H1 (cell line): ENCODE data around the gene ARHGAP24. TPM values are rescaled to one million over a fixed set of nuclear protein-coding genes. Genes with fewer than 3 reads are reported as not detected.

Source experiments
- CTCF ChIA-PET: fragments of 300-600 bp; sonication (Branson Sonifier 250); formaldehyde crosslinking; loops from one replicate; lab custom pipeline; 2021; ENCODE audit not compliant: partially characterized antibody; lab: Charles Lee
- POLR2A ChIA-PET: fragments of 300-600 bp; sonication (Branson Sonifier 250); formaldehyde crosslinking; loops from one replicate; lab custom pipeline; 2021; ENCODE audit warnings: inconsistent platforms; ENCODE audit not compliant: partially characterized antibody; lab: Charles Lee
- DNase-seq, 2 experiments: peaks; one replicate each; pipeline versions ENCODE4 v3.0.0 to v3.0.0-alpha.2; 2010 to 2022; ENCODE audit warnings: low spot score in 2 of 2, low read depth in 1 of 2, mixed read lengths in 1 of 2
- FAIRE-seq: peaks from 2 replicates; lab custom pipeline; 2011; peaks lifted over from hg19 to GRCh38; lab: Jason Lieb, UNC
- H2AFZ ChIP-seq: 2 replicates; pipeline ENCODE4 v1.8.1; 2012; ENCODE audit warnings: low read length, inconsistent platforms
- H2AK5ac ChIP-seq: 2 replicates; pipeline ENCODE4 v1.6.1; 2013; ENCODE audit warnings: low read depth, low read length
- H2BK120ac ChIP-seq: replicated peaks from 2 replicates; pipeline ENCODE3; 2013; ENCODE audit warnings: low read depth, low read length, inconsistent platforms
- H2BK12ac ChIP-seq: 2 replicates; pipeline ENCODE4 v1.6.1; 2013; ENCODE audit warnings: low read depth, low read length
- H2BK15ac ChIP-seq: 2 replicates; pipeline ENCODE4 v1.6.1; 2013; ENCODE audit warnings: low read length
- H2BK20ac ChIP-seq: 2 replicates; pipeline ENCODE4 v1.6.1; 2013; ENCODE audit warnings: low read length
- H2BK5ac ChIP-seq: 2 replicates; pipeline ENCODE4 v1.6.1; 2013; ENCODE audit warnings: low read depth, low read length
- H3K14ac ChIP-seq: 2 replicates; pipeline ENCODE4 v1.6.1; 2013; ENCODE audit warnings: inconsistent platforms; ENCODE audit not compliant: insufficient read length
- H3K18ac ChIP-seq: 2 replicates; pipeline ENCODE4 v1.6.1; 2013; ENCODE audit warnings: low read length; ENCODE audit errors: extremely low read depth
- H3K23ac ChIP-seq: 2 replicates; pipeline ENCODE4 v1.6.1; 2013; ENCODE audit warnings: inconsistent platforms; ENCODE audit not compliant: insufficient read length
- H3K23me2 ChIP-seq: 2 replicates; pipeline ENCODE4 v1.6.1; 2013; ENCODE audit warnings: low read depth, low read length
- H3K27ac ChIP-seq: 2 replicates; pipeline ENCODE4 v1.6.1; 2011; ENCODE audit warnings: low read depth, low read length, inconsistent platforms
- H3K27me3 ChIP-seq, 4 experiments: replicated peaks in 1 of 4; 1 replicate in 1 of 4; 2 replicates in 3 of 4; pipeline versions ENCODE4 v1.6.1 to v1.8.1; 2011 to 2013; ENCODE audit warnings: low read length in 3 of 4, mild to moderate bottlenecking in 3 of 4, inconsistent platforms in 2 of 4, mixed read lengths in 2 of 4, moderate library complexity in 1 of 4; ENCODE audit not compliant: control insufficient read depth in 3 of 4, insufficient read depth in 3 of 4; ENCODE audit errors: extremely low read depth in 1 of 4
- H3K36me3 ChIP-seq, 4 experiments: 2 replicates each; pipeline versions ENCODE4 v1.6.1 to v1.8.1; 2011 to 2013; ENCODE audit warnings: mild to moderate bottlenecking in 4 of 4, low read length in 3 of 4, moderate library complexity in 2 of 4, control low read depth in 1 of 4, inconsistent platforms in 1 of 4; ENCODE audit not compliant: insufficient read depth in 4 of 4, control insufficient read depth in 2 of 4
- H3K4ac ChIP-seq: replicated peaks from 2 replicates; pipeline ENCODE3; 2013; ENCODE audit warnings: low read length, low read depth, mixed read lengths, inconsistent platforms; ENCODE audit not compliant: insufficient read length
- H3K4me1 ChIP-seq, 4 experiments: replicated peaks in 1 of 4; 1 replicate in 1 of 4; 2 replicates in 3 of 4; pipeline versions ENCODE4 v1.6.1 to v1.8.1; 2011 to 2013; ENCODE audit warnings: low read length in 3 of 4, inconsistent platforms in 2 of 4, mixed read lengths in 1 of 4; ENCODE audit not compliant: insufficient read depth in 4 of 4, control insufficient read depth in 3 of 4
- H3K4me2 ChIP-seq, 2 experiments: 2 replicates each; pipeline versions ENCODE4 v1.6.1 to v1.8.1; 2011 to 2013; ENCODE audit warnings: low read depth in 2 of 2, low read length in 2 of 2, control low read depth in 1 of 2, inconsistent platforms in 1 of 2, mild to moderate bottlenecking in 1 of 2; ENCODE audit not compliant: insufficient read depth in 1 of 2
- H3K4me3 ChIP-seq, 4 experiments: fragments of 200-600, 300-600 bp in 1 of 4; sonication (generic), shearing (Covaris generic), sonication (Bioruptor Twin) in 1 of 4; 2 replicates each; pipeline versions ENCODE4 v1.5.1 to v1.8.1; 2011 to 2016; ENCODE audit warnings: low read length in 4 of 4, low read depth in 3 of 4, control low read depth in 2 of 4, inconsistent platforms in 2 of 4, mild to moderate bottlenecking in 2 of 4, mixed read lengths in 1 of 4, moderate library complexity in 1 of 4; ENCODE audit not compliant: insufficient read depth in 2 of 4; ENCODE audit errors: extremely low read depth in 1 of 4
- H3K56ac ChIP-seq: replicated peaks from 2 replicates; pipeline ENCODE3; 2013; ENCODE audit warnings: low read depth, mild to moderate bottlenecking, mixed read lengths, low read length, inconsistent platforms; ENCODE audit not compliant: insufficient read length
- H3K79me1 ChIP-seq: 2 replicates; pipeline ENCODE4 v1.6.1; 2013; ENCODE audit warnings: low read depth, low read length, control low read depth
- H3K79me2 ChIP-seq, 2 experiments: 2 replicates each; pipeline versions ENCODE4 v1.6.1 to v1.8.1; 2012 to 2013; ENCODE audit warnings: low read length in 2 of 2, mild to moderate bottlenecking in 2 of 2, inconsistent platforms in 1 of 2; ENCODE audit not compliant: insufficient read depth in 2 of 2, control insufficient read depth in 1 of 2
- H3K9ac ChIP-seq, 4 experiments: replicated peaks in 1 of 4; 1 replicate in 1 of 4; 2 replicates in 3 of 4; pipeline versions ENCODE4 v1.6.1 to v1.8.1; 2011 to 2013; ENCODE audit warnings: low read depth in 3 of 4, low read length in 3 of 4, control low read depth in 2 of 4, mild to moderate bottlenecking in 2 of 4, moderate library complexity in 2 of 4, inconsistent platforms in 1 of 4; ENCODE audit errors: extremely low read depth in 1 of 4
- H3K9me3 ChIP-seq, 2 experiments: 2 replicates each; pipeline versions ENCODE4 v1.6.1 to v1.8.1; 2012 to 2013; ENCODE audit warnings: mild to moderate bottlenecking in 2 of 2, moderate library complexity in 2 of 2, control low read depth in 1 of 2, inconsistent platforms in 1 of 2, low read depth in 1 of 2, low read length in 1 of 2, mixed read lengths in 1 of 2; ENCODE audit not compliant: insufficient read depth in 2 of 2
- H4K20me1 ChIP-seq, 2 experiments: replicated peaks in 1 of 2; 2 replicates each; pipeline versions ENCODE3 to v1.8.1; 2011 to 2013; ENCODE audit warnings: inconsistent platforms in 2 of 2, low read length in 2 of 2, mild to moderate bottlenecking in 1 of 2; ENCODE audit not compliant: insufficient read depth in 2 of 2, control insufficient read depth in 1 of 2
- H4K5ac ChIP-seq: 2 replicates; pipeline ENCODE4 v1.6.1; 2013; ENCODE audit warnings: low read length, low read depth, mixed read lengths, inconsistent platforms; ENCODE audit not compliant: insufficient read length
- H4K8ac ChIP-seq: 2 replicates; pipeline ENCODE4 v1.8.0; 2013; ENCODE audit warnings: mild to moderate bottlenecking, moderate library complexity, low read length, inconsistent platforms; ENCODE audit not compliant: insufficient read depth; ENCODE audit errors: extremely low read depth
- H4K91ac ChIP-seq: replicated peaks from 2 replicates; pipeline ENCODE3; 2013; ENCODE audit warnings: low read length, mixed read lengths, inconsistent platforms; ENCODE audit not compliant: insufficient read length
- CHD1 ChIP-seq: IDR thresholded peaks from 2 replicates; pipeline ENCODE4 v1.6.1; 2012; ENCODE audit warnings: low read depth, low read length, improper control_type of control experiment
- EZH2 ChIP-seq: fragments of 200-600 bp; sonication (generic); IDR thresholded peaks from 2 replicates; pipeline ENCODE4 v1.7.1; 2012; ENCODE audit warnings: low read depth, mild to moderate bottlenecking, moderate library complexity, low read length, inconsistent platforms; ENCODE audit not compliant: severe bottlenecking
- JUN ChIP-seq: IDR thresholded peaks from 2 replicates; pipeline ENCODE4 v1.6.1; 2011; ENCODE audit warnings: low read depth, mild to moderate bottlenecking, improper control_type of control experiment, low read length
- KDM1A ChIP-seq: fragments of 200-600, 300-600 bp; sonication (generic); IDR thresholded peaks from 2 replicates; pipeline ENCODE4 v1.7.1; 2016; ENCODE audit warnings: mild to moderate bottlenecking, low read length, borderline replicate concordance
- WGBS, 2 experiments: shearing (Covaris generic) in 1 of 2; methylation state at CpG; one replicate each; pipeline versions ENCODE4 v1.1.6 to v1.1.7; 2013 to 2015; ENCODE audit warnings: low lambda C conversion rate in 2 of 2, mixed read lengths in 2 of 2, inconsistent platforms in 1 of 2, low coverage in 1 of 2, missing lambda C conversion rate in 1 of 2; ENCODE audit not compliant: insufficient replicate concordance in 2 of 2, insufficient coverage in 1 of 2, insufficient read length in 1 of 2; ENCODE audit errors: extremely low coverage in 1 of 2, missing lambda C conversion rate in 1 of 2; 5-methylcytosine and 5-hydroxymethylcytosine counted together
- polyA plus RNA-seq, 7 experiments: library from polyadenylated mRNA; depleted of rRNA in 3 of 7; stranded (reverse) in 5 of 7; unstranded in 2 of 7; fragments of >200 nt in 5 of 7; fragments of 200-250 nt in 2 of 7; gene quantifications; 1 replicate in 5 of 7; 2 replicates in 1 of 7; 4 replicates in 1 of 7; pipeline versions ENCODE4 v1.2.1 to v1.2.3, GENCODE V29; 2011 to 2013; ENCODE audit warnings: missing spikeins in 2 of 7, mixed read lengths in 2 of 7
- total RNA-seq: library from RNA; stranded (reverse); fragmentation: NEBNext Ultra II Directional; extraction: Animal tissue kit (Norgen Biotek cat#: 25700); gene quantifications from 2 replicates; pipeline ENCODE4 v1.2.1, GENCODE V29; 2021

ARHGAP24 gene
- total and polyA plus RNA-seq, 2 of the 8 experiments (the other 6 are each of a cell fraction or from before 2014, with no cell fraction given): 0.08 to 0.50 TPM

DNA sequence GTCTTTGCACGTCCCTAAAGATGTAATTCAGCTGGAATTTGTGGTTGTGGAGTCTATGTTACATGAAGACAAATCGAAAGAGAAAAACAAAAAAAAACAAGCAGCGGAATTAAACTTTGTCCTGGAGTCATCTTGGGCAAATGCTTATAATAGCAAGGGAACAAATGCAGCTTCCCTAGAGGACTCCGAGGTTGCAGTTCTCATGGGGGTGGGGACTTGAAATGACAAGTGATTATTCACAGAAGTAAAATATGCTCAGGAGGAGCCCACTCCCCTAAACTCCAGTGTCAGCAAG lies 362.4 kb downstream of the ARHGAP24 start:
- FAIRE-seq: no peak
- no peak overlapping the region for H2BK15ac ChIP-seq
- H3K23me2 ChIP-seq: no peaks in the 10 kb centered on the region
- no peak overlapping the region for H2BK12ac ChIP-seq
- ChIA-PET POLR2A (no interaction called here), CTCF (no interaction called here)
- H3K9me3 ChIP-seq: no peaks in the 10 kb centered on the region
- no peak overlapping the region for H4K91ac ChIP-seq
- H3K4me3 ChIP-seq: no peak overlapping the region
- no peak overlapping the region for H2AK5ac ChIP-seq
- no peak overlapping the region for H2AFZ ChIP-seq
- no peak overlapping the region for H3K56ac ChIP-seq
- H3K79me2 ChIP-seq: no peaks in the 10 kb centered on the region
- no peak overlapping the region for H2BK120ac ChIP-seq
- no peak for DNase-seq
- no peak overlapping the region for H3K4me2 ChIP-seq
- H2BK20ac ChIP-seq: no peak overlapping the region
- no peak overlapping the region for H3K9ac ChIP-seq
- no peak overlapping the region for H3K23ac ChIP-seq
- no peaks in the 10 kb centered on the region for H3K4me1 ChIP-seq
- H4K5ac ChIP-seq: no peak overlapping the region
- TF ChIP-seq EZH2 (no peak), KDM1A (no peak), JUN (no peak), CHD1 (no peak)
- H3K27me3 ChIP-seq: no peaks in the 10 kb centered on the region
- WGBS, 2 experiments: 91% methylated on average over 4 of the region's 4 CpGs; no CpG with 5 or more reads in 1 of the 2 experiments
- no peak overlapping the region for H3K4ac ChIP-seq
- H3K79me1 ChIP-seq: no peaks in the 10 kb centered on the region
- no peak overlapping the region for H3K27ac ChIP-seq
- H4K8ac ChIP-seq: no peak overlapping the region
- H4K20me1 ChIP-seq: no peaks in the 10 kb centered on the region
- H3K36me3 ChIP-seq: no peaks in the 10 kb centered on the region
- no peak overlapping the region for H2BK5ac ChIP-seq
- no peak overlapping the region for H3K18ac ChIP-seq
- no peak overlapping the region for H3K14ac ChIP-seq
